SK-N-SH treated with all-trans-retinoic acid at 6 μM for 48 hours (cell line): ENCODE results near the gene CTTNBP2.

Source experiments
- BACH2 ChIP-seq: fragments of 250-450 bp; sonication (Bioruptor Pico); IDR thresholded peaks from 2 replicates; pipeline ENCODE4 v1.9.0; 2021; ENCODE audit warnings: mild to moderate bottlenecking, borderline replicate concordance
- ESRRG ChIP-seq: fragments of 250-450 bp; sonication (Bioruptor Pico); IDR thresholded peaks from 2 replicates; pipeline ENCODE4 v1.6.1; 2021; ENCODE audit warnings: mild to moderate bottlenecking
- GLIS3 ChIP-seq: fragments of 250-450 bp; sonication (Bioruptor Pico); IDR thresholded peaks from 2 replicates; pipeline ENCODE4 v1.5.0; 2020; ENCODE audit warnings: mild to moderate bottlenecking, moderate library complexity
- ISL1 ChIP-seq: fragments of 250-450 bp; sonication (Bioruptor Pico); IDR thresholded peaks from 2 replicates; pipeline ENCODE4 v2.1.2; 2022; ENCODE audit warnings: mild to moderate bottlenecking, moderate library complexity
- TOX ChIP-seq: fragments of 250-450 bp; sonication (Bioruptor Pico); IDR thresholded peaks from 2 replicates; pipeline ENCODE4 v1.8.0; 2021; ENCODE audit warnings: mild to moderate bottlenecking, moderate library complexity, borderline replicate concordance
- ZFP30 ChIP-seq: fragments of 450-650 bp; formaldehyde crosslinking; IDR thresholded peaks from 2 replicates; pipeline ENCODE4 v1.5.0; 2022; ENCODE audit warnings: mild to moderate bottlenecking, moderate library complexity
- ZNF70 ChIP-seq: fragments of 450-650 bp; formaldehyde crosslinking; IDR thresholded peaks from 2 replicates; pipeline ENCODE4 v1.5.0; 2020; ENCODE audit warnings: mild to moderate bottlenecking, moderate library complexity
- TF ChIP-seq, protein P1 (sequence below): fragments of 250-450 bp; sonication (Bioruptor Pico); IDR thresholded peaks from 2 replicates; pipeline ENCODE4 v1.5.1; 2020; ENCODE audit warnings: low read depth, mild to moderate bottlenecking, moderate library complexity
- TF ChIP-seq, protein P2 (sequence below): fragments of 250-450 bp; sonication (Bioruptor Pico); IDR thresholded peaks from 2 replicates; pipeline ENCODE4 v1.8.0; 2020; ENCODE audit warnings: mild to moderate bottlenecking, moderate library complexity, borderline replicate concordance

- TF ChIP-seq ESRRG (CRISPR knock-in tag) = no peak
- TF ChIP-seq TOX (CRISPR knock-in tag) = no peak
- TF ChIP-seq, protein P1, sequence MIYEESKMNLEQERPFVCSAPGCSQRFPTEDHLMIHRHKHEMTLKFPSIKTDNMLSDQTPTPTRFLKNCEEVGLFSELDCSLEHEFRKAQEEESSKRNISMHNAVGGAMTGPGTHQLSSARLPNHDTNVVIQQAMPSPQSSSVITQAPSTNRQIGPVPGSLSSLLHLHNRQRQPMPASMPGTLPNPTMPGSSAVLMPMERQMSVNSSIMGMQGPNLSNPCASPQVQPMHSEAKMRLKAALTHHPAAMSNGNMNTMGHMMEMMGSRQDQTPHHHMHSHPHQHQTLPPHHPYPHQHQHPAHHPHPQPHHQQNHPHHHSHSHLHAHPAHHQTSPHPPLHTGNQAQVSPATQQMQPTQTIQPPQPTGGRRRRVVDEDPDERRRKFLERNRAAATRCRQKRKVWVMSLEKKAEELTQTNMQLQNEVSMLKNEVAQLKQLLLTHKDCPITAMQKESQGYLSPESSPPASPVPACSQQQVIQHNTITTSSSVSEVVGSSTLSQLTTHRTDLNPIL (CRISPR knock-in tag) = no peak
- TF ChIP-seq BACH2 (CRISPR knock-in tag) = no peak
- no peak for TF ChIP-seq ISL1 (CRISPR knock-in tag)
- TF ChIP-seq ZNF70 (CRISPR knock-in tag) = no peak
- TF ChIP-seq GLIS3 (CRISPR knock-in tag) = no peak
- TF ChIP-seq, protein P2, sequence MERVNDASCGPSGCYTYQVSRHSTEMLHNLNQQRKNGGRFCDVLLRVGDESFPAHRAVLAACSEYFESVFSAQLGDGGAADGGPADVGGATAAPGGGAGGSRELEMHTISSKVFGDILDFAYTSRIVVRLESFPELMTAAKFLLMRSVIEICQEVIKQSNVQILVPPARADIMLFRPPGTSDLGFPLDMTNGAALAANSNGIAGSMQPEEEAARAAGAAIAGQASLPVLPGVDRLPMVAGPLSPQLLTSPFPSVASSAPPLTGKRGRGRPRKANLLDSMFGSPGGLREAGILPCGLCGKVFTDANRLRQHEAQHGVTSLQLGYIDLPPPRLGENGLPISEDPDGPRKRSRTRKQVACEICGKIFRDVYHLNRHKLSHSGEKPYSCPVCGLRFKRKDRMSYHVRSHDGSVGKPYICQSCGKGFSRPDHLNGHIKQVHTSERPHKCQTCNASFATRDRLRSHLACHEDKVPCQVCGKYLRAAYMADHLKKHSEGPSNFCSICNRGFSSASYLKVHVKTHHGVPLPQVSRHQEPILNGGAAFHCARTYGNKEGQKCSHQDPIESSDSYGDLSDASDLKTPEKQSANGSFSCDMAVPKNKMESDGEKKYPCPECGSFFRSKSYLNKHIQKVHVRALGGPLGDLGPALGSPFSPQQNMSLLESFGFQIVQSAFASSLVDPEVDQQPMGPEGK (CRISPR knock-in tag) = no peak
- no peak for TF ChIP-seq ZFP30
Measured at GRCh38 chr7:117800406-117800805, 72.8 kb downstream of the CTTNBP2 start.
